Measurements from ENCODE around the gene MTG2. TPM values are rescaled to one million over a fixed set of nuclear protein-coding genes. Genes with fewer than 3 reads are reported as not detected.

Gene MTG2
- total and polyA plus RNA-seq, 2 of the 13 experiments (the other 11 are each of a cell fraction or from before 2014, with no cell fraction given) = 20.4 to 37.8 TPM

DNA sequence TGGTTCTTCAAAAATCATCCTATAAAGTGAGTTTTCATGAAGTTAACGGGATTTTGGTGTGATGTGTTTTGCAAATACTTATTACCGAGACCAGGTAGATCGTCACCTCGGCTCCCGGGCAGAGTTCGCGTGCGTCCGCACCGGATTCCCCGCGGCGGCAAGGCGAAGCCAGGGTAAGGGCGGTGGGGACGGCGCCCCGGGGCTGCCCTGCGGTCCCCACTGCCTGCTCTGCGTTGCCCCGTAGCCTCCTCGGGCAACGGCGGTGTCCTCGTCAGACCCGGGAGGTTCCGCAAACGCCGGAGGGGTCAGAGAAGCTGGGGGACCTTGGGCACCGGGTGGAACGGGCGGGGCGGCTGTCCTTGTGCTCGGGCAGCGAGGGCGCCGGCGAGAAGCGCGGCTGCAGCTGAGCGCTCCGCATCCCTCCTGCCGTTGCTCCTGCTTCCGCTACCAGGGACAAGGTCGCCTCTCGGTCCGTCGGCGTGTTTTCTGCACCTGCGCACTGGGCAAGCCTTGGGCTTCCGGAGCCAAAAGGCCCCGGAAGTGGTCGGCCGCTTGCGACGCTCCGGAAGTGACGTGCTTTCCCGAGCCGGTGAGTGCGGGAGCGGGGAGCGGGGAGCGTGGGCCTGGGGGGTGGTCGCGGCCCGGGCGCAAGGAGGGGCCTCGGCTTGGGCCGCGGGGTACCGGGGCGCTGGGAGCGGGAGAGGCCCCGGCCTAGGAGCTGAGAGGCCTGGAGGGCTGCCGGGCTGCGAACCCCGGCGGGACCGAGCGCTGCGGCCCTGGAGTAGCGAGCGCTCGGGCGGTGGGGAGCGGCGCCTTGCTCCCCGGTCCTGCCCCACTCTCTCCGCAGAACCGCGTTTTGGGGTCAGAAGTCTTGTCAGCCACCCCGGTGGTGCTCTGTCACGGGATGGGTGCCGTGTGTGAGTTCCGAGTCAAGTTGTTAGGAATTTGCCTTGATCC is at the start of gene MTG2 (continued):
- TF ChIP-seq SIN3A (IDR thresholded peaks at IDR 0.05; ENCODE audit: borderline replicate concordance, low read depth, low read length) = peak; percentile 84; the same call in 1 of the 2 replicates
- TF ChIP-seq ZNF441 (CRISPR knock-in tag; IDR thresholded peaks at IDR 0.05; ENCODE audit: borderline replicate concordance) = peak; percentile 95; the same call in 1 of the 2 replicates
- TF ChIP-seq ZNF432 (CRISPR knock-in tag; IDR thresholded peaks at IDR 0.05; ENCODE audit: borderline replicate concordance) = no peak; the same call in 1 of the 2 replicates
- TF ChIP-seq, protein P1, sequence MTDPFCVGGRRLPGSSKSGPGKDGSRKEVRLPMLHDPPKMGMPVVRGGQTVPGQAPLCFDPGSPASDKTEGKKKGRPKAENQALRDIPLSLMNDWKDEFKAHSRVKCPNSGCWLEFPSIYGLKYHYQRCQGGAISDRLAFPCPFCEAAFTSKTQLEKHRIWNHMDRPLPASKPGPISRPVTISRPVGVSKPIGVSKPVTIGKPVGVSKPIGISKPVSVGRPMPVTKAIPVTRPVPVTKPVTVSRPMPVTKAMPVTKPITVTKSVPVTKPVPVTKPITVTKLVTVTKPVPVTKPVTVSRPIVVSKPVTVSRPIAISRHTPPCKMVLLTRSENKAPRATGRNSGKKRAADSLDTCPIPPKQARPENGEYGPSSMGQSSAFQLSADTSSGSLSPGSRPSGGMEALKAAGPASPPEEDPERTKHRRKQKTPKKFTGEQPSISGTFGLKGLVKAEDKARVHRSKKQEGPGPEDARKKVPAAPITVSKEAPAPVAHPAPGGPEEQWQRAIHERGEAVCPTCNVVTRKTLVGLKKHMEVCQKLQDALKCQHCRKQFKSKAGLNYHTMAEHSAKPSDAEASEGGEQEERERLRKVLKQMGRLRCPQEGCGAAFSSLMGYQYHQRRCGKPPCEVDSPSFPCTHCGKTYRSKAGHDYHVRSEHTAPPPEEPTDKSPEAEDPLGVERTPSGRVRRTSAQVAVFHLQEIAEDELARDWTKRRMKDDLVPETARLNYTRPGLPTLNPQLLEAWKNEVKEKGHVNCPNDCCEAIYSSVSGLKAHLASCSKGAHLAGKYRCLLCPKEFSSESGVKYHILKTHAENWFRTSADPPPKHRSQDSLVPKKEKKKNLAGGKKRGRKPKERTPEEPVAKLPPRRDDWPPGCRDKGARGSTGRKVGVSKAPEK (CRISPR knock-in tag; IDR thresholded peaks at IDR 0.05; ENCODE audit: borderline replicate concordance) = peak; percentile 94
- peak; percentile 78 for TF ChIP-seq FOXA3 (CRISPR knock-in tag; IDR thresholded peaks at IDR 0.05)
- TF ChIP-seq, protein P2, sequence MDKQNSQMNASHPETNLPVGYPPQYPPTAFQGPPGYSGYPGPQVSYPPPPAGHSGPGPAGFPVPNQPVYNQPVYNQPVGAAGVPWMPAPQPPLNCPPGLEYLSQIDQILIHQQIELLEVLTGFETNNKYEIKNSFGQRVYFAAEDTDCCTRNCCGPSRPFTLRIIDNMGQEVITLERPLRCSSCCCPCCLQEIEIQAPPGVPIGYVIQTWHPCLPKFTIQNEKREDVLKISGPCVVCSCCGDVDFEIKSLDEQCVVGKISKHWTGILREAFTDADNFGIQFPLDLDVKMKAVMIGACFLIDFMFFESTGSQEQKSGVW (CRISPR knock-in tag; IDR thresholded peaks at IDR 0.05; ENCODE audit: borderline replicate concordance) = peak; percentile 91; the same call in 1 of the 2 replicates
- peak in 1 of 2 experiments; percentile 67; a peak in 2 of 4 replicates for TF ChIP-seq NR2F1 (CRISPR knock-in tag; IDR thresholded peaks at IDR 0.05)
- TF ChIP-seq ZNF724P (CRISPR knock-in tag; IDR thresholded peaks at IDR 0.05; ENCODE audit: borderline replicate concordance) = peak; percentile 81; the same call in 1 of the 2 replicates
- peak; percentile 95; the same call in 1 of the 2 replicates for TF ChIP-seq ZNF510 (CRISPR knock-in tag; IDR thresholded peaks at IDR 0.05; ENCODE audit: low read depth)
- peak; percentile 92 for TF ChIP-seq HDAC2 (CRISPR knock-in tag; IDR thresholded peaks at IDR 0.05)
- TF ChIP-seq ZNF589 (CRISPR knock-in tag; conservative IDR thresholded peaks at IDR 0.05) = peak; percentile 96; the same call in 1 of the 2 replicates
- no peak for TF ChIP-seq CCAR2 (optimal IDR thresholded peaks at IDR 0.05; ENCODE audit: low read depth, low read length)
- TF ChIP-seq ZNF792 (CRISPR knock-in tag; IDR thresholded peaks at IDR 0.05) = peak; percentile 99
- TF ChIP-seq HOXA9 (CRISPR knock-in tag; IDR thresholded peaks at IDR 0.05; ENCODE audit: borderline replicate concordance) = peak; percentile 95; the same call in 1 of the 2 replicates
- no peak; the same call in 1 of the 2 replicates for TF ChIP-seq SMYD3 (CRISPR knock-in tag; IDR thresholded peaks at IDR 0.05)
- TF ChIP-seq ATF7-NPFF (CRISPR knock-in tag; IDR thresholded peaks at IDR 0.05; ENCODE audit: low read depth) = peak; percentile 99
- peak; percentile 89 for TF ChIP-seq ZNF292 (CRISPR knock-in tag; IDR thresholded peaks at IDR 0.05; ENCODE audit: borderline replicate concordance, low read depth)
- peak; percentile 97 for TF ChIP-seq SRSF1 (optimal IDR thresholded peaks at IDR 0.05; ENCODE audit: low read depth, low read length)
- peak; percentile 99 for TF ChIP-seq GATAD1 (CRISPR knock-in tag; IDR thresholded peaks at IDR 0.05)
- TF ChIP-seq ZNF615 (CRISPR knock-in tag; IDR thresholded peaks at IDR 0.05; ENCODE audit: borderline replicate concordance) = peak; percentile 99
- peak; percentile 97; the same call in 1 of the 2 replicates for TF ChIP-seq ZNF333 (CRISPR knock-in tag; IDR thresholded peaks at IDR 0.05; ENCODE audit: borderline replicate concordance)
- peak; percentile 96 for TF ChIP-seq SRY (CRISPR knock-in tag; IDR thresholded peaks at IDR 0.05)
- TF ChIP-seq TGIF2 (CRISPR knock-in tag; IDR thresholded peaks at IDR 0.05) = peak; percentile 75
- TF ChIP-seq EP300 (IDR thresholded peaks at IDR 0.05; ENCODE audit: low read depth in 2 of 2, low read length in 2 of 2) = no peak; a peak in 1 of 4 replicates
- peak; percentile 36; the same call in 1 of the 2 replicates for TF ChIP-seq EP300 (CRISPR knock-in tag; IDR thresholded peaks at IDR 0.05; ENCODE audit: borderline replicate concordance)
- TF ChIP-seq NFE2L2 (IDR thresholded peaks at IDR 0.05; ENCODE audit: low read length) = no peak

All from HepG2 (cell line).